HG02970 (cell line): ENCODE measurements around the gene PMIS2.

ENCODE experiments used
- ATAC-seq: cut with Tn5 transposase; IDR thresholded peaks from one replicate; pipeline ENCODE4 v1.9.1; 2021; ENCODE audit warnings: mild to moderate bottlenecking, moderate library complexity, moderate number of reproducible peaks; ENCODE audit not compliant: unreplicated experiment, low FRiP score

The PMIS2 gene

DNA sequence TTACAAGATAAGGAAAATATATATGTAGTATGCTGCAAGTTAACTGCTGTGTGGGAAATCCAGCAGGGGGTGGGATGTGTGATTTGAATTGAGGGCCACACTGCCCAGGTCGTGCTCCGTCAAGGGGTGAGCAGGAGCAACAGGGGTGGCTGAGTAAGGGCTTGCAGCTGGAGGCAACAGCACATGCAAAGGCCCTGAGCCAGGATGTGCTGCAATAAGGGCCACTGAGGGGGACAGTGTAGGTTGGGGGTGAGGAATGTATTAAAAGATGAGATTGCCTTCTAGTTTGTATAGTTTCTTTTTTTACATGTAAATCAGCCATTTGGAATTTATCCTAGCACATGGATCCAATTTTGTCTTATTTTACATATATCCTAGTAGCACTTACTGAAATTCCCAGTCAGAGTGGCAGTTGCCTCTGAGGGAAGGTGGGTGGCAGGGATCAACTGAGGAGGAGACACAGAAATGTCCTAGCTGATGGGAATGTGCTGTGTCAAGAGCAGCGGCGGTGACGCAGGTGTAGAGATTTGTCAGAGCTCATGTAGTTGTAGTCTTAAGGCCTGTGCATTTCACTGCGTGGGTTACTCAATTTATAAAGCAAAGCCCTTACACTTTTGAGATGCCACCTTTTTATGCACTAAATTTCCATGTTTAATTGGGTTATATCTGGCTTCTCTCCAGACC lies 37.5 kb downstream of the PMIS2 start:
- ATAC-seq, result no peak

DNA sequence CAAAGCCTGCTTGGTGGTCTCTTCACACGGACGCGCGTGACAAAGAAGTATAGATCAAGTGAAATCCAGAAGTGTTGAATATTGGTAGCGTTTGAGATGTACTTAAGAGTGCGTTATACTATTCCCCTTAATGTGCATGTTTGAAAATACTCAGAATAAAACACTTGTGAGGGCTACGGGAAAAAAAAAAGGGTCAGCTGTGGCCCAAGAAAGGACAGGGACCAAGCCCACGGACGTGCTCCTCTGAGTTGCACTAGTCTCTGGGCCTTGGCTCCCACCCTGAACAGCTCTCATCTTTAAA lies 42.2 kb downstream of the PMIS2 start:
- ATAC-seq, result no peak

DNA sequence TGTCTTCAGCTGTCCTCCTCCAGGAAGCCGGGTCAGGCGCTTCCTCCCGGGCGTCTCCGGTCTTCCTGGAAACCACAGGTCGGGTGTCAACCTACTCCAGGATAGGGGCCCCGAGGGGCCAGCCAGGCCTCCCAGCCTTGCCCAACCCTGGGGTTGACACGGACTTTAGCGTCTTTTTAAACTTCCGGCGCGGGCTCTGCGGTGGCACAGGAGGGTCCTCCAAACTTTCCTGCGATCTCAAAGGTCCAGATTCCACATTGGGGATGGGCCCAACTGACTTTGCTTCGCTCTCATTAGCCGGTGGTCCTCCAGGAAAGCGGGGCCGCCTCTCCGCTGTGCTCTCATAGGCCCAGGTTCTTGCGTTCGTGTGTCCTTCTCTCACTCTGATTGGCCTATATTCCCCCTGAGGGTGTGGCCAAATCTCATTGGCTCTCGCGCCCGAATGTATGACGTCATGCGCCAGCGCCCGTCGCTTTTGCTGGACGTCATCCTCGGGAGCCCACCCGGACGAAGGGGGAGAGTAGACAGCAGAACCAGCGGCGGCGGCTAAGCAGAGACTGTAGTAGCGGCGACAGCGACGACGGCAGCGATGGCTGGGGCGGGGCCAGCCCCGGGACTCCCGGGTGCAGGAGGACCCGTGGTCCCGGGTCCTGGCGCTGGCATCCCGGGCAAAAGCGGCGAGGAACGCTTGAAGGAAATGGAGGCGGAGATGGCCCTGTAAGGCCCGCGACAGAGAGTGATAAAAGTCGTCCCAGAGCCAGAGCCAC lies 42.8 kb downstream of the PMIS2 start, which contains the start of gene RBM42:
Gene RBM42 (plus strand): TSS at position 472 of the 767 bp plus-strand sequence. CDS start 118 bp downstream, at position 590.
- peak; percentile 95 for ATAC-seq

DNA sequence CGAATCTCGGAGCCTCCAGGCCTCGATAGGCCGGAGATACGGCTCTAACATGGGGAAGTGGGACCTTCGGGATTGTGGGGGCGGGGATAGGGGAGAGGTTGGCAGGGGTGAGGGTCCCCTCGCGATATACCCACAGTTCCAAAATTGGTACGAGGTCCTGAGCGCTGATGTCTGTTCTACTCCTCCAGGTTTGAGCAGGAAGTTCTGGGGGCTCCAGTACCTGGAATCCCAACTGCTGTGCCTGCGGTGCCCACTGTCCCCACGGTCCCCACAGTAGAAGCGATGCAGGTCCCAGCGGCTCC lies 43.3 kb downstream of the PMIS2 start:
- no peak for ATAC-seq

DNA sequence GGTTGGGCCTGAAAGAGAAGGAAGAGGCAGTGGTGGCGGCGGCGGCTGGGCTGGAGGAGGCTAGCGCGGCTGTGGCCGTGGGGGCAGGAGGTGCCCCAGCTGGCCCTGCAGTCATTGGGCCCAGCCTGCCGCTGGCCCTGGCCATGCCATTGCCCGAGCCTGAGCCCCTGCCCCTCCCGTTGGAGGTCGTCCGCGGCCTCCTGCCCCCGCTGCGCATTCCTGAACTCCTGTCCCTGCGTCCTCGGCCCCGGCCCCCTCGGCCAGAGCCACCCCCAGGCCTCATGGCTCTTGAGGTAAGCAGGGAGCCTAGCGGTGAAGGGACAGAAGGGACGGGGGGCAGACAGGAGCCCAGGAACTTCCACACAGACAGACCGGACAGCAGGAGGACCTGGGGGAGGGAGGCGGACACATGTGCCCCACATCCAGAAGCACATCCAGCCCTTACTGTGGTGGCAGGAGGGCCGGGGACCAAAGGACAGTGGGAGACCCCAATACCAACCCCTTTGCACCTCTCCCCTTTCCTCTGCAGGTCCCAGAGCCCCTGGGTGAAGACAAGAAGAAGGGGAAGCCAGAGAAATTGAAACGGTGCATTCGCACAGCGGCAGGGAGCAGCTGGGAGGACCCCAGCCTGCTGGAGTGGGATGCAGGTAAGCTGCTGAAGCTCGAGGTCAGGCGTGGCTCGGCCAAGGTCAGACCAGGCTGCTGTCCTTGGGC lies 47.9 kb downstream of the PMIS2 start:
- ATAC-seq, result no peak

DNA sequence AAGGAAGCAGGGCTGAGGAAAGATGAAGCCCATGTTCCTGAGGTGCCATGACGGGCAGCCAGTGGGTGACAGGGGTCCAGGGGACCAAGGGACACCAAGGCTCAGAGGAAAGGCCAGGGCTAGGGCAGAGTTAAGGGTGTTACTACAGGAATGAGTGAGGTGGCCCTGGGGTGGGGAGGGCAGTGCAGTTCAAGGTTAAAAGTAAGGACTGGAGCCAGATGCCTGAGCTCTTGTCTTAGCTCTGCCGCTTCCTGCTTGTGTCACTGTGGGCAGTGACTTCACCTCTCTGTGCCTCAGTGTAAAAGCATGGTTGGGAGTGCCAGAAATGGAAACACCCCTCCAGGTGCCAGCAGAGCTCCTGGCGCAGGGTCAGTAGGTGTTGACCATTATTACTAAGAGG lies 50.7 kb downstream of the PMIS2 start:
- ATAC-seq, result no peak
